HuH-7 (cell line): ENCODE measurements around the gene PIK3R5.
"Not testable (repeated sequence)": the region's sequence is repeated elsewhere in the genome, so short reads cannot be mapped to it uniquely, and the experiment has no call there.

Source experiments
- DNase-seq: peaks from one replicate; pipeline ENCODE4 v3.0.0; 2011; ENCODE audit warnings: low spot score

Gene PIK3R5, protein sequence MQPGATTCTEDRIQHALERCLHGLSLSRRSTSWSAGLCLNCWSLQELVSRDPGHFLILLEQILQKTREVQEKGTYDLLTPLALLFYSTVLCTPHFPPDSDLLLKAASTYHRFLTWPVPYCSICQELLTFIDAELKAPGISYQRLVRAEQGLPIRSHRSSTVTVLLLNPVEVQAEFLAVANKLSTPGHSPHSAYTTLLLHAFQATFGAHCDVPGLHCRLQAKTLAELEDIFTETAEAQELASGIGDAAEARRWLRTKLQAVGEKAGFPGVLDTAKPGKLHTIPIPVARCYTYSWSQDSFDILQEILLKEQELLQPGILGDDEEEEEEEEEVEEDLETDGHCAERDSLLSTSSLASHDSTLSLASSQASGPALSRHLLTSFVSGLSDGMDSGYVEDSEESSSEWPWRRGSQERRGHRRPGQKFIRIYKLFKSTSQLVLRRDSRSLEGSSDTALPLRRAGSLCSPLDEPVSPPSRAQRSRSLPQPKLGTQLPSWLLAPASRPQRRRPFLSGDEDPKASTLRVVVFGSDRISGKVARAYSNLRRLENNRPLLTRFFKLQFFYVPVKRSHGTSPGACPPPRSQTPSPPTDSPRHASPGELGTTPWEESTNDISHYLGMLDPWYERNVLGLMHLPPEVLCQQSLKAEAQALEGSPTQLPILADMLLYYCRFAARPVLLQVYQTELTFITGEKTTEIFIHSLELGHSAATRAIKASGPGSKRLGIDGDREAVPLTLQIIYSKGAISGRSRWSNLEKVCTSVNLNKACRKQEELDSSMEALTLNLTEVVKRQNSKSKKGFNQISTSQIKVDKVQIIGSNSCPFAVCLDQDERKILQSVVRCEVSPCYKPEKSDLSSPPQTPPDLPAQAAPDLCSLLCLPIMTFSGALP

DNA sequence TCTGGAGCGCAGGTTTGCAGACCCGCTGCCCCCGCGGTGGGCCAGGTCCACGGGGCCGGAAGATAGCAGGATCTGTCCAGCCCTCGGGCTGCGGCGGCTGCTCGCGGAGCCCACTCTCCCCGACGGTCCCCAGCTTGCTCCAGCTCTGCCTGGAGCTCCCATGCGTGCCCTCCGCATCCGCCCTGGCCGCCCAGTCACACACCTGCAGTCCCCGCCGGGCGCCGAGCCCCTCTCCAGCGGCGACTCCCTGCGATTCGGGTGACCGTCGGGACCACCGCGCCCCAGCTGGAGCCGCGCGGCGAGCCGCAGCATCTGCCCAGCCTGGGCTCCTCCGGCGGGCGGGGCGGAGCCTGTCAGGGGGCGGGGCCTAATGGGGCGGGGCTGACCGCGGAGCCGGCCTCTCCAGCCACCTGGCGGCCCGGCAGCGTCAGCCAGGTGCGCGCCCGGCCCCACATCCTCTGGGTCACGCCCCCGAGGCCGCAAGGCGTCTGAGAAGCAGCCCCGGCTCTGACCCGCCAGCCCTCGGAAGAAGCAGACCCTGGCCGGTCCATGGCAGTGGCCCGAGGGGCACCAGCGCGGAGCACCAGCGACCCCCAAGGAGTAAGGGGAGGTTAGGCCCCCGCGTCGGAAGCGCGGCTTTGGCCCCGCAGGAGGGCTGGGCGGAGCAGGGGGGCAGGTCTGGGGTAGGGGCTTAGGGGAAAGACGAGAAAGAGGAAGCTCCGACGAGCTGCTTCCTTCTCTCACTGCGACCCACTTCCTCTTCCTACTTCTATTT lies at the start of gene PIK3R5:
PIK3R5 (minus strand) TSS at position 314 of the 775 bp plus-strand sequence. CDS start 54,213 bp downstream, outside the sequence.
- no peak for DNase-seq

GRCh38 chr17:9011001-9011400 lies 45.5 kb upstream of the PIK3R5 start:
- no peak for DNase-seq

DNA sequence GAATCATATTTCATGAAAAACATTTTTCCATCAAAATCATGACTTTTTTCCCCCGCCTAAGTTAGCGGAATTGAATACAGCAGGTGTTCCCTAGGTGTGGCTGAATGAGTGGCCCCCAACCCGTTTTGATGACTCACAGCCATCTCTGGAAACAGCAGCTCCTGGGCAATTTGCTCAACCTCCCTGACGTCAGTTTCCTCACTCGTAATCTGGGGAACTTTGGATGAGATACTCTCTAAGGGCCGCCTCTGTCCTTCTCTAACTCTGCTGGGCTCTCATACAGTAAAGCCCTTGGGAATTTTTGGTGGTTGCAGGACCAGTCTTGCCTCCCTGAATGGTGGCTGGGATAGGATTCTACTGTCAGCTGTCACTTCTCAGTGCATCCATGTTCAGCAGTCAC lies 44.2 kb upstream of the PIK3R5 start:
- DNase-seq = no peak

DNA sequence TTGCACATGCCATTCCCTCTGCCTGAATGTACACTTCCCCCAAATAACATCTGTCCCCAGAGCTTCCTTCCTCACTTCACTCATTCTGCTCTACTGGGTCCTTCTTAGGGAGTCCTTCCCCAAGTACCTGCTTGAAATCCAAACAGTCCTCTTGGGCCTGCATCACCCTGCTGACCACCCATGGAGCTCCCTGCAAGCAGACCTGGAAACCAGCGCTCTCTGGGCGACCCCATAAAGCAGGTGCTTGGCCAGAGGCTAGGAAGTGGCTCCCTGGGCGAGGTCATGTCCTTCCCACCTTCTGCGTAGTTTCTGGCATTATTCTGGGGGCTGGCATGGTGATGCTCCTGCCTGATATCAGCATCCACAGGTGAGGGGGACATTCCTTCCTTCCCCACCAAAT lies 43.6 kb upstream of the PIK3R5 start:
- no peak for DNase-seq

GRCh38 chr17:9007052-9007714 lies 41.7 kb upstream of the PIK3R5 start:
- DNase-seq = no peak

GRCh38 chr17:9006175-9006767 lies 40.8 kb upstream of the PIK3R5 start:
- peak; percentile 50 for DNase-seq

GRCh38 chr17:9004961-9005285 lies 39.4 kb upstream of the PIK3R5 start:
- no peak for DNase-seq

- no peak for DNase-seq
Observed at GRCh38 chr17:9004132-9004960, 38.8 kb upstream of the PIK3R5 start.

DNA sequence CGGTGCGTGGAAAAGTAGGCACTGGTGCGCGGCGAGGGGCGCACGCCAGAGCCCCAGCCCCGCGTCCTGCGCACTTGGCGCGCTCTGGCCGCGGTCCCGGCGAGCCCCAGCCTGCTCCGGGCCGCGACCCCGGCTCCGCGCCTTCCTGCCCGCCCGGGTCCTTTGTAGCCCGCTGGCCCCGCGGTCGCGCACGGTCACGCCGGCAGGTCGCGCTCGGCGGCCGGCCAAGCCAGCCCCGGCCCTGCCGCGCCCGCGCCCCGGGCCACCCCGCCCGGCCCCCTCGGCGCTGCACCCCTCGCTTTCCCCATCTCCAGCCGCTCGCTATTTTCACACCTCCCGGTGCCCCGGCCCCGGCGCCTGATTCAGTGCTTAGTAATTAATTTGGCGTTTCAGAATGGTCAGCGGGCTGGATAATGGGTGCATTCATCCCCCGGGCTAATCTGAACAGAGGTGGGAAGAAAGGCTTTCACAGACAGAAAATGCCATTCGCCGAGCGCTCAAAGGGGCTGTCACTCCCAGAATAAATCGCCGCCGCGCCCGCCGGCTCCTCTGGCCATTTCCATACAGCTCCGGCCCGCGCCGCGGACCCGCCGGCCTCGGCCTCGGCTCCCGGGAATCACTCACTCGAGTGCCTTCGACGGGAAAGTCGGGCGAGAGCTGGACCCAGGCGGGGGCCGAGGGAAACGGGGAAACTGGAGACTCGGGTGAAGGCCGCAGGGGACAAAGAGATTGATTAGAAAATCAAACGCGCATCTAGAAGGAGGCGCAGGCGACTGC lies 38.0 kb upstream of the PIK3R5 start:
- no peak for DNase-seq

DNA sequence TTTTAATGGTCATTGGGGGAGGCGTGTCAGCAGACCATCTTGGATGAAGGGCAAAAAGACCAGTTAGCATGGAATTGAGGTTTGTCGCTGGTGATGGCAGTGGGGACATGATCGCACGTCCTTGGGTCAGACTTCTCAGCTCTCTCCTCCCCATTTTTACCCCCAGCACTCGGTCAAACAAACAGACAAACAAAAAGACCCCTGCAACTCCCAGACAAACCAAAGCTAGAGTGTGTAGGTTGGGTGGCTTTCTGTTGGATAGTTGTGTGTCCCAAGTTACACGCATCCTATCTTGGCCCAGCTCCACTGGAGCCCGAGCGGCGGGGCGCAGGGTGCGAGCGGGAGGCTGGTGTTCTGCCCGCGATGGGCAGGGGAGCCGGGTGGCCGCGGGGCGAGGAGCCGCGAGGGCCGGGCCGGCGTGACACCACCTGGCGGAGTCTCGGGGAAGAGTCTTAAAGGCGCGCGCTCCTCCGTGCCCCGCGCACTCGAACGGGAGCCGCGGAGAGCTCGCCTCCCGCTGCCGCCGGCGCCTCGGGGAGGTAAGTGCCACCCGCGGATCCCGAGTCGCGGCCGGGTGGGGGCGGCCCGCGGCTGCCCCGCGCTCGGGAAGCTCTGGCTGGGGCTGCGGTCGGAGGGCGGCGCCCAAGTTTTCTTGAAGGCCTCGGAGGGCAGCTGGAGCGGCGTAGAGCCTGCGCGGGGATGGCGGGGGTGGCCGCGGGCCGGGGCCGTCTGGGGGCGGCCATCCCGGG lies 37.3 kb upstream of the PIK3R5 start:
- no peak for DNase-seq

DNA sequence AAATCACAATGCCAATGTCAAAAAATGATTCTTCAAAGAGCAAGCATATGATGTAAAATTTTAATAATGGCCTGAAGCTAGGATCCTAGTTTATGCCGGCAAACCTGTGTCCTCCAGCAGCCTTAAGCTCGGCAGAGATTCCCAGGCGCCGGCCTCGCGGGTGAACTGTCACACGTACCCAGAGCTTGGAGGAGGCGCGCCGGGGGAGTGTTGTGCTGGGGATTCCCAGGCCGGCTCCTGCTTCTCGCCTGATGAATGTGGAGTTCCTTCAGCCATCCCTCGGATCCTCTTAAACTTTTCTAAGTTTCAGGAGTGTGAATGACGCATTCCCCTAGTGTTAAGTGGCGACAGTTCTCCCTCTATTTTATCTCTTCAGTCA lies 36.7 kb upstream of the PIK3R5 start:
- no peak for DNase-seq

DNA sequence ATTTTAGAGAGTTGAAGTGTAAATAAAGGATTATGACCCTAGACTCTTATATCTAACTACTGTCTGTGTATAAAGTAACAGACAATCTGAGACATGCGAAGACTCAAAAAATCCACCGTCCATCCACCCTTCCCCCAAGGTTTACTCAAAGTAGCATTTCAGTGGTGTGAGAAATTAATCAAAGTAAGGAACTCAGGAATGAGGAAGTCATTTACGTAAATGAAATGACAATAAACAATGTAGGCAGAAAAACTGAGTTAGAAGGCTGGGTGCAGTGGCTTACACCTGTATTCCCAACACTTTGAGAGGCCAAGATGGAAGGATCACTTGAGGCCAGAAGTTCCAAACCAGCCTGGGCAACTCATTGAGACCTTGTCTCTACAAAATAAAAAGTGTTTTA lies 36.1 kb upstream of the PIK3R5 start:
- DNase-seq = no peak

- DNase-seq = peak; percentile 64
Observed at GRCh38 chr17:8997994-8998628, 32.6 kb upstream of the PIK3R5 start.

DNA sequence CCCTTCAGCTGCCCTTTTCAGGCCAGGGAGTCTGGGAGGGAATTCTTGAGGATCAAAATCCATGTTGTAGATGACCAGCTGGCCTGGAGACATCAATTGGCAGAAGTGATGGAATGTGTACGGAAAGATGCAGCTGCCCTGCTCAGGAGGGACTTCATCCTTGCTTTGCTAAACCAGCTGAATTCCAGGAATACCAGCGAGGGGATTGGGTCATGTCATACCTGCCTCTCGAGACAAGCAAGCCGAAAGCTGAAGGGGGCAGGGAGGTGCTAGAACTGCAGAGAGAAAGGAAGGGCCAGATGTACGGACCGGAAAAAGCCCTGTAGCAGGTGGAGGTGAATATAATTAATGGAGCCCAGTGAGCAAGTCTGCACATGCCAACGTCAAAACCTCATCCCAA lies 30.2 kb upstream of the PIK3R5 start:
- no peak for DNase-seq

- peak; percentile 62 for DNase-seq
Observed at GRCh38 chr17:8994319-8994718, 28.8 kb upstream of the PIK3R5 start.

DNA sequence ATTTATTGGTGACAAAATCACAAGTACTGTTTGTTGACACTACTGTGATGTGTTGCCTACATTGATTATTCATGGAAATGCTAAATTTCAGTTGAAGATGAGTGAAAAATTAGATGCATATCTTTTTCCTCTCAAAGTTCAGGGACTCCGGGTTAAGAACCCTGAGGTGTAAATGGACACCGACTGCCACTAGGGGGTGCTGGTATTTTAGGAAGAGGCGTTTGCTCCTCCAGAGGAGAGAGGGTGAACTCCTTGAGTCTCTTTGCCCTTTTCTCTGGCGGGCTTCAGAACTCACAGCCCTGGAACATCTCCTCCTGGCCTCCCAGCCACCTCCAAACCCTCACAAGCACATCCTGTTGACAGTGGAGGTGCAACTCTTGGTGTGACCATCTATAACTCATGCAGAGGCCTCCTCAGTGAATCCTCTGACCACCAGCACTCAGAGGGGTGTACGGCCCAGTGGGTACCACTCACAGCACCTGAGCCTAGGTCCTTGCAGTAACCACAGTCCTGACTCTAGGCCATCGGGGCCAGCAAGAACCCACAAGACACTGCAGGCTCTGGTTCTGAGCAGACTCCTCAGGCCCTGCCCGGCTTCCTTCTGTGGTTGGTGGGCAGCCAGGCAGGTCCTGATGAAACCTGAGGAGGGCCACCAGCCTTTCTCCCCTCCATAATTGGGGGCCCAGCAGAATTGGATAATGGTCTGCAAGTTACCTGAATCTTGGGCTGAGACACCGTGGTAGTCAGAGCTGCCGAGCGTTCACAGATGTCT lies 26.2 kb upstream of the PIK3R5 start:
- DNase-seq = no peak

- not testable (repeated sequence) for DNase-seq
Observed at GRCh38 chr17:8988263-8988935, 22.9 kb upstream of the PIK3R5 start.
